Right lobe of liver (tissue), 6 donors: ENCODE results near the gene FHIT. TPM values are rescaled to one million over a fixed set of nuclear protein-coding genes. Genes with fewer than 3 reads are reported as not detected.

Experiments used
- ATAC-seq, 4 donors: fragments of 200-7000 bp; cut with Tn5 transposase; one replicate each; pipeline ENCODE4 v1.9.1; 2020; ENCODE audit warnings: mild to moderate bottlenecking in 4 of 4, moderate library complexity in 4 of 4
- DNase-seq, 3 donors: peaks; one replicate each; pipeline ENCODE4 v3.0.0-alpha.2; 2020
- H3K27ac ChIP-seq, 3 donors: fragments of 200-600 bp; one replicate each; pipeline ENCODE4 v1.8.0; 2022
- H3K27me3 ChIP-seq, 2 donors: fragments of 200-600 bp; one replicate each; pipeline ENCODE4 v1.8.0; 2022
- H3K36me3 ChIP-seq, 4 donors: fragments of 200-600 bp; sonication (generic) in 1 of 4; one replicate each; pipeline versions ENCODE4 v1.5.1 to v1.8.0; 2017 to 2022; ENCODE audit warnings: control low read depth in 1 of 4
- H3K4me1 ChIP-seq, 4 donors: fragments of 200-600 bp; sonication (generic) in 1 of 4; one replicate each; pipeline versions ENCODE4 v1.5.1 to v1.8.0; 2017 to 2022; ENCODE audit warnings: control low read depth in 1 of 4
- H3K4me3 ChIP-seq, 3 donors: fragments of 200-600 bp; one replicate each; pipeline ENCODE4 v1.8.0; 2022
- H3K9me3 ChIP-seq, 4 donors: fragments of 200-600 bp; sonication (generic) in 1 of 4; one replicate each; pipeline versions ENCODE4 v1.5.1 to v1.8.0; 2017 to 2022; ENCODE audit warnings: control low read depth in 1 of 4
- CTCF ChIP-seq, 4 donors: fragments of 200-600 bp in 3 of 4; fragments of 450-650 bp in 1 of 4; IDR thresholded peaks; one replicate each; pipeline versions ENCODE4 v1.5.1 to v1.8.0; 2016 to 2022; ENCODE audit warnings: antibody characterized with exemption in 4 of 4, mild to moderate bottlenecking in 2 of 4
- POLR2A ChIP-seq: fragments of 450-650 bp; IDR thresholded peaks from one replicate; pipeline ENCODE4 v1.6.1; 2017; ENCODE audit warnings: antibody characterized with exemption, mild to moderate bottlenecking
- WGBS: methylation state at CpG from one replicate; pipeline ENCODE4 v1.1.6; 2018; ENCODE audit warnings: low coverage, low lambda C conversion rate; ENCODE audit not compliant: insufficient coverage; ENCODE audit errors: missing lambda C conversion rate; 5-methylcytosine and 5-hydroxymethylcytosine counted together
- intact Hi-C, 2 donors: fragments of 100-400 bp; cut with DNase I; formaldehyde crosslinking; loops; one replicate each; pipeline versions ENCODE4 v1.11.2 to v1.14.1; 2022
- total RNA-seq, 6 experiments: library from RNA; depleted of rRNA in 2 of 6; stranded (reverse); fragments of >200 nt in 2 of 6; fragmentation: NEBNext Ultra II Directional in 3 of 6; extraction: Animal tissue kit (Norgen Biotek cat#: 25700) in 3 of 6; gene quantifications; one replicate each; pipeline versions ENCODE4 v1.1.0 to v1.2.4, GENCODE V29; 2016 to 2023
- donor health status: DM: no; HTN: yes; CAD: no.
- donor health status: DM: no; HTN: no; CAD: no.
- donor health status: DM: no; HTN: no; CAD: no.
- donor health status: DM: no; HTN: yes; CAD: no.
- donor health status: DM: no; HTN: yes; CAD: no.

The FHIT gene
- total RNA-seq, 6 experiments from 2014 or later: 6.6 to 11.2 (median 8.0) TPM

GRCh38 chr3:59771768-59772181 is 1479.5 kb downstream of the FHIT start:
- no peaks in the 10 kb centered on the region for H3K27me3 ChIP-seq
- H3K27ac ChIP-seq: no peak overlapping the region
- no peak overlapping the region for H3K4me3 ChIP-seq
- DNase-seq (no peak), ATAC-seq (no peak)
- no peaks in the 10 kb centered on the region for H3K36me3 ChIP-seq
- H3K9me3 ChIP-seq: no peaks in the 10 kb centered on the region
- 64% methylated on average over 1 of the region's 3 CpGs for WGBS
- TF ChIP-seq CTCF (IDR thresholded peaks at IDR 0.05) (no peak), POLR2A (no peak)
- intact Hi-C loops: no loop called here
- no peaks in the 10 kb centered on the region for H3K4me1 ChIP-seq

- no peak for TF ChIP-seq CTCF (IDR thresholded peaks at IDR 0.05)
- TF ChIP-seq POLR2A: no peak
- Histone ChIP-seq H3K4me1 (no peaks in the 10 kb centered on the region), H3K36me3 (no peaks in the 10 kb centered on the region), H3K27me3 (no peaks in the 10 kb centered on the region), H3K9me3 (no peaks in the 10 kb centered on the region), H3K4me3 (no peak overlapping the region), H3K27ac (no peak overlapping the region)
- ATAC-seq: no peak
- DNase-seq: no peak
- intact Hi-C loops: no loop called here
- 91% methylated on average over 11 of the region's 13 CpGs for WGBS
These were observed 1482.0 kb downstream of the FHIT start for GRCh38 chr3:59769127-59769750.

GRCh38 chr3:59766200-59766872 is 1484.9 kb downstream of the FHIT start:
- DNase-seq: no peak
- ATAC-seq: no peak
- Histone ChIP-seq H3K9me3 (no peaks in the 10 kb centered on the region), H3K27ac (no peak overlapping the region), H3K36me3 (no peaks in the 10 kb centered on the region), H3K4me1 (no peaks in the 10 kb centered on the region), H3K4me3 (no peak overlapping the region), H3K27me3 (no peaks in the 10 kb centered on the region)
- TF ChIP-seq POLR2A (no peak), CTCF (IDR thresholded peaks at IDR 0.05) (no peak)
- intact Hi-C loops: no loop called here
- WGBS: 57% methylated on average over 6 of the region's 6 CpGs

GRCh38 chr3:59764171-59764570 is 1487.1 kb downstream of the FHIT start:
- no peak for ATAC-seq
- TF ChIP-seq POLR2A (no peak), CTCF (IDR thresholded peaks at IDR 0.05) (no peak)

More at GRCh38 chr3:59764171-59764570, 1487.1 kb downstream of the FHIT start:
- H3K27me3 ChIP-seq: no peaks in the 10 kb centered on the region
- no peak for DNase-seq
- peaks cover 0 to 9% (median 0%) of the 10 kb centered on the region in 4 donors for H3K4me1 ChIP-seq
- no peaks in the 10 kb centered on the region for H3K9me3 ChIP-seq
- WGBS: 94% methylated on average over 4 of the region's 4 CpGs
- H3K36me3 ChIP-seq: no peaks in the 10 kb centered on the region
- intact Hi-C loops: no loop called here
- H3K4me3 ChIP-seq: no peak overlapping the region
- no peak overlapping the region for H3K27ac ChIP-seq
